Vagina (tissue), 2 donors: Measurements from ENCODE around the gene HAUS7. TPM values are rescaled to one million over a fixed set of nuclear protein-coding genes. Genes with fewer than 3 reads are reported as not detected.

Source experiments
- DNase-seq, 2 donors: peaks; one replicate each; pipeline ENCODE4 v3.0.0-alpha.2; 2017; ENCODE audit errors: extremely low spot score in 2 of 2
- H3K27ac ChIP-seq: fragments of 200-600 bp; sonication (generic); one replicate; pipeline ENCODE4 v1.5.1; 2019
- H3K27me3 ChIP-seq: fragments of 200-600 bp; sonication (generic); one replicate; pipeline ENCODE4 v1.5.1; 2019
- H3K36me3 ChIP-seq, 2 donors: fragments of 200-600 bp; sonication (generic); one replicate each; pipeline ENCODE4 v1.5.1; 2017 to 2019
- H3K4me1 ChIP-seq: fragments of 200-600 bp; sonication (generic); one replicate; pipeline ENCODE4 v1.5.1; 2019
- H3K4me3 ChIP-seq, 2 donors: fragments of 200-600 bp; sonication (generic); 1 replicate in 1 of 2; 2 replicates in 1 of 2; pipeline ENCODE4 v1.5.1; 2016 to 2019
- H3K9me3 ChIP-seq: fragments of 200-600 bp; sonication (generic); one replicate; pipeline ENCODE4 v1.5.1; 2019
- CTCF ChIP-seq, 3 experiments: fragments of 450-650 bp in 2 of 3; fragments of 200-600 bp in 1 of 3; sonication (generic) in 1 of 3; IDR thresholded peaks; one replicate each; pipeline ENCODE4 v1.5.1; 2017 to 2019; ENCODE audit warnings: antibody characterized with exemption in 3 of 3, mild to moderate bottlenecking in 2 of 3, moderate library complexity in 2 of 3
- POLR2A ChIP-seq, 2 donors: fragments of 450-650 bp; IDR thresholded peaks; one replicate each; pipeline ENCODE4 v1.6.1; 2017; ENCODE audit warnings: antibody characterized with exemption in 2 of 2, mild to moderate bottlenecking in 2 of 2, moderate library complexity in 2 of 2
- POLR2AphosphoS5 ChIP-seq, 2 donors: sonication (generic); formaldehyde crosslinking; IDR thresholded peaks; one replicate each; pipeline ENCODE4 v1.9.0; 2017; ENCODE audit warnings: antibody characterized with exemption in 2 of 2, mild to moderate bottlenecking in 2 of 2, low read depth in 1 of 2; ENCODE audit not compliant: insufficient read depth in 1 of 2
- intact Hi-C: fragments of 100-400 bp; cut with DNase I; formaldehyde crosslinking; loops from one replicate; pipeline ENCODE4 v1.15.1; 2023
- total RNA-seq: library from RNA; depleted of rRNA; stranded (reverse); fragments of >200 nt; gene quantifications from one replicate; pipeline ENCODE4 v1.2.3, GENCODE V29; 2016

HAUS7 gene
- total RNA-seq, 1 donor from 2014 or later, result 17.7 TPM

DNA sequence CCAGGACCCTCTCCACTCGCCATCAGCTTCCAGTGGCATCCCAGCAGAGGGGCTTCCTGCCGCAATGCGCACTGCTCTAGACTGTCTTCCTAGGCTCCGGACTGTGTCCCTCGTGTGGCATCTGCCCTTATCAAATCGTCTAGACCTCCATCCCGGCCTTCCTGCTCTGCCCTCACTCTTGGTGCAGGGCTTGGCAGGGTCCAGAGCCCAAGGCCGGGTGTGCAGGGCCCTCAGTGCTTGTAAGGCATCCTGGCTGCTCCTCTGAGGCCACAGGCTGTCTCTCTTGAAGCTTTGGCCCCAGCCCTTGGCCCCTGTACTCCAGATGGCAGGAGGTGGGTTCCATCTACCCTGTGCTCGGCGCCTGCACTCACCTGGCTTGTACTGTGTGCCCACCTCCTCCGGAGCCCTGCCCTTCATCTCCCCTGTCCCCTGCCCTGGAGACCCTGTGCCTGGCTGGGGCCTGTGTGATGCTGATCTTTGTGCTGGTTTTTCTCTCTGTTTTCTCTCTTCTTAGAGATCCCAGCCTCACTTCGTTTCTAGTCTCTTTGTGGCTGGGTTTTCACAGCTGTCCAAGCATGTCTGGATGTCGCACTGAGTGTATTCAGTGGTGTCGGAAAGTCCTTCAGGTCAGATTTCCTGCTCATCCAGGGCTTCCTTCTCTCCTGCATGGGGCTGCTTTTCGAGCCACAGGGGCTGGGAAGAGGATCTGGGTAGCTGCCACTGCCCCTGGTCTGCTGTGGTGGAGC is 20.8 kb downstream of the HAUS7 start:
- Histone ChIP-seq H3K9me3 (no peaks in the 10 kb centered on the region), H3K27ac (no peak overlapping the region), H3K4me3 (no peak overlapping the region), H3K27me3 (no peaks in the 10 kb centered on the region), H3K4me1 (no peaks in the 10 kb centered on the region), H3K36me3 (no peaks in the 10 kb centered on the region)
- no peak for DNase-seq
- intact Hi-C loops, result no loop called here
- TF ChIP-seq POLR2A (IDR thresholded peaks at IDR 0.05), result no peak
- no peak for TF ChIP-seq POLR2AphosphoS5 (IDR thresholded peaks at IDR 0.05; ENCODE audit: insufficient read depth in 1 of 2, low read depth in 1 of 2)
- TF ChIP-seq CTCF (IDR thresholded peaks at IDR 0.05), result no peak

GRCh38 chrX:153448556-153449367 is 21.6 kb downstream of the HAUS7 start:
- H3K27me3 ChIP-seq, result no peaks in the 10 kb centered on the region
- no peak for TF ChIP-seq CTCF (IDR thresholded peaks at IDR 0.05)
- TF ChIP-seq POLR2A (IDR thresholded peaks at IDR 0.05), result no peak
- no peak for TF ChIP-seq POLR2AphosphoS5 (IDR thresholded peaks at IDR 0.05; ENCODE audit: insufficient read depth in 1 of 2, low read depth in 1 of 2)
- intact Hi-C loops, result no loop called here
- no peak overlapping the region for H3K4me3 ChIP-seq
- H3K9me3 ChIP-seq, result no peaks in the 10 kb centered on the region
- H3K36me3 ChIP-seq, result no peaks in the 10 kb centered on the region
- no peaks in the 10 kb centered on the region for H3K4me1 ChIP-seq
- no peak for DNase-seq
- H3K27ac ChIP-seq, result no peak overlapping the region

- Histone ChIP-seq H3K27ac (no peak overlapping the region), H3K9me3 (no peaks in the 10 kb centered on the region), H3K36me3 (no peaks in the 10 kb centered on the region), H3K4me3 (no peak overlapping the region), H3K27me3 (no peaks in the 10 kb centered on the region), H3K4me1 (no peaks in the 10 kb centered on the region)
- intact Hi-C loops, result no loop called here
- no peak for DNase-seq
- TF ChIP-seq POLR2A (IDR thresholded peaks at IDR 0.05) (no peak), POLR2AphosphoS5 (IDR thresholded peaks at IDR 0.05; ENCODE audit: insufficient read depth in 1 of 2, low read depth in 1 of 2) (no peak), CTCF (IDR thresholded peaks at IDR 0.05) (no peak)
Observed at GRCh38 chrX:153447581-153447960, 22.8 kb downstream of the HAUS7 start.

GRCh38 chrX:153446950-153447580 is 23.3 kb downstream of the HAUS7 start:
- TF ChIP-seq POLR2AphosphoS5 (IDR thresholded peaks at IDR 0.05; ENCODE audit: insufficient read depth in 1 of 2, low read depth in 1 of 2), result no peak
- TF ChIP-seq POLR2A (IDR thresholded peaks at IDR 0.05), result no peak

GRCh38 chrX:153446636-153446936 is 23.8 kb downstream of the HAUS7 start:
- Histone ChIP-seq H3K36me3 (no peaks in the 10 kb centered on the region), H3K27me3 (no peaks in the 10 kb centered on the region), H3K9me3 (no peaks in the 10 kb centered on the region), H3K4me1 (no peaks in the 10 kb centered on the region), H3K27ac (no peak overlapping the region), H3K4me3 (no peak overlapping the region)
- intact Hi-C loops, result no loop called here
- no peak for DNase-seq
- no peak for TF ChIP-seq POLR2AphosphoS5 (IDR thresholded peaks at IDR 0.05; ENCODE audit: insufficient read depth in 1 of 2, low read depth in 1 of 2)
- no peak for TF ChIP-seq CTCF (IDR thresholded peaks at IDR 0.05)
- no peak for TF ChIP-seq POLR2A (IDR thresholded peaks at IDR 0.05)

More at GRCh38 chrX:153446950-153447580, 23.3 kb downstream of the HAUS7 start:
- intact Hi-C loops, result no loop called here
- Histone ChIP-seq H3K27ac (no peak overlapping the region), H3K4me3 (no peak overlapping the region), H3K9me3 (no peaks in the 10 kb centered on the region), H3K36me3 (no peaks in the 10 kb centered on the region), H3K27me3 (no peaks in the 10 kb centered on the region), H3K4me1 (no peaks in the 10 kb centered on the region)
- no peak for DNase-seq
